Measurements from ENCODE around the gene TIMM17A.

TIMM17A gene

DNA sequence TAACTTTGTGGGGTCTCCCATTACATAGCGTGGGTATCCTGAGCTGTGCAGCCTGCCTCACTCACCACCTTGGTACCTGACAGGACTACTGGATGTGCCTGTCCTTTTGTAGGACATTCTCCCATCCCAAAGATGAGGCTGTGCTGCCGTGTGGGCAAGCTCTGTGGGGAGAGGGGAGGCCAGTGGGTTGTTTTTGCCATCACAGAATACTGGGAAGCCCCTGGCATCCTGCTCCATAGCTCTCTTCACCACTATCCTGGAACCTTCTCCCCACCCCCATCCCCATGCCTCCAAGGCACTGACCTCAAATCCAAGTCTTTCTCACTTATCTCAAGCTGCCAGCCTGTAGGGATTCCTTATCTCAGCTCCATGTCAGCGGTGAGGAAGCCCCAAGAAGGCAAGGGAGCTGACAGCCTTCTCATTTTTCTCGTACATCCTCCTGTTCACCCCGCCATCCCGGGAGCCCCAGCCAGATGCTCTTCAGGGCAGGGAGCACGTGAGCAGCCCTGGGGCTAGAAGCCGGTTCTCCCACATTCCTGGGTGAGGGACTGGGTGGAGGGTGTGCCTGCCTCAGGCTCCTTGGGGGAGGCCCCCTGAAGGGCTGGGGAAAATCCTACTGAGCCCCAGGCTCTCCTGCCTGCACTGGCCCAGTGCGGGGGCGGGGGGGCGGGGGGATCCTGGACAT, 52.6 kb downstream of the TIMM17A start:
- Histone ChIP-seq H3K9me3 (ENCODE audit: control insufficient read depth, low read length) (no peaks in the 10 kb centered on the region), H3K4me1 (ENCODE audit: control insufficient read depth, insufficient read depth, low read length, poor library complexity, severe bottlenecking) (peaks cover 41% of the 10 kb centered on the region), H3K36me3 (ENCODE audit: control insufficient read depth, insufficient read depth, low read length) (peaks cover 38% of the 10 kb centered on the region), H3K4me3 (ENCODE audit: extremely low read depth, insufficient read depth, low read length, poor library complexity, severe bottlenecking) (no peak overlapping the region), H3K27ac (ENCODE audit: low read depth, low read length, severe bottlenecking) (peak overlapping the region; percentile 23)
- WGBS, 2 experiments (ENCODE audit: insufficient coverage in 2 of 2), result 65 to 67% methylated on average over 4 to 8 of the region's 11 CpGs

GRCh38 chr1:202009326-202010179, 54.2 kb downstream of the TIMM17A start:
- no peak overlapping the region for H3K4me3 ChIP-seq (ENCODE audit: extremely low read depth, insufficient read depth, low read length, poor library complexity, severe bottlenecking)
- H3K27ac ChIP-seq (ENCODE audit: low read depth, low read length, severe bottlenecking), result no peak overlapping the region
- WGBS, 2 experiments (ENCODE audit: insufficient coverage in 2 of 2), result 20 to 21% methylated on average over 8 to 9 of the region's 11 CpGs
- peaks cover 38% of the 10 kb centered on the region for H3K4me1 ChIP-seq (ENCODE audit: control insufficient read depth, insufficient read depth, low read length, poor library complexity, severe bottlenecking)
- H3K36me3 ChIP-seq (ENCODE audit: control insufficient read depth, insufficient read depth, low read length), result peaks cover 23% of the 10 kb centered on the region
- no peaks in the 10 kb centered on the region for H3K9me3 ChIP-seq (ENCODE audit: control insufficient read depth, low read length)

GRCh38 chr1:202010180-202011015, 55.1 kb downstream of the TIMM17A start, which contains the start of gene ELF3:
Gene ELF3, plus strand, starts transcription at chr1:202010587. Its CDS starts 550 bp downstream, at chr1:202011137.
- 19 to 20% methylated on average over 20 to 22 of the region's 24 CpGs for WGBS, 2 experiments (ENCODE audit: insufficient coverage in 2 of 2)
- peaks cover 32% of the 10 kb centered on the region for H3K4me1 ChIP-seq (ENCODE audit: control insufficient read depth, insufficient read depth, low read length, poor library complexity, severe bottlenecking)
- no peak within 1 kb of the TSS for H3K27ac ChIP-seq (ENCODE audit: low read depth, low read length, severe bottlenecking)
- H3K9me3 ChIP-seq (ENCODE audit: control insufficient read depth, low read length), result no peaks in the 10 kb centered on the region
- no peak within 1 kb of the TSS for H3K4me3 ChIP-seq (ENCODE audit: extremely low read depth, insufficient read depth, low read length, poor library complexity, severe bottlenecking)
- H3K36me3 ChIP-seq (ENCODE audit: control insufficient read depth, insufficient read depth, low read length), result peaks cover 16% of the 10 kb centered on the region

DNA sequence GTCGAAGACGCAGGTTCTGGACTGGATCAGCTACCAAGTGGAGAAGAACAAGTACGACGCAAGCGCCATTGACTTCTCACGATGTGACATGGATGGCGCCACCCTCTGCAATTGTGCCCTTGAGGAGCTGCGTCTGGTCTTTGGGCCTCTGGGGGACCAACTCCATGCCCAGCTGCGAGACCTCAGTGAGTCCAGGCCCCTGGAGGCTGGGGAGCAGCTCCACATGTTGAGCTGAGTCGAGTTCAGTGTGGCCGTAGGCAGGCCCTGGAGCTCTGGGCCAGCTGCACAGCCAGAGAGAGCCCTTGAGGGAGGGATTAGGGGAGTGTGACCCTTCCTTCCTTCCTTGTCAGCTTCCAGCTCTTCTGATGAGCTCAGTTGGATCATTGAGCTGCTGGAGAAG, 56.7 kb downstream of the TIMM17A start:
- 96 to 98% methylated on average over 10 to 11 of the region's 11 CpGs for WGBS, 2 experiments (ENCODE audit: insufficient coverage in 2 of 2)
- peaks cover 25% of the 10 kb centered on the region for H3K4me1 ChIP-seq (ENCODE audit: control insufficient read depth, insufficient read depth, low read length, poor library complexity, severe bottlenecking)
- H3K36me3 ChIP-seq (ENCODE audit: control insufficient read depth, insufficient read depth, low read length), result peaks cover under 1% of the 10 kb centered on the region
- no peak overlapping the region for H3K27ac ChIP-seq (ENCODE audit: low read depth, low read length, severe bottlenecking)
- H3K9me3 ChIP-seq (ENCODE audit: control insufficient read depth, low read length), result no peaks in the 10 kb centered on the region
- H3K4me3 ChIP-seq (ENCODE audit: extremely low read depth, insufficient read depth, low read length, poor library complexity, severe bottlenecking), result no peak overlapping the region

- no peak overlapping the region for H3K27ac ChIP-seq (ENCODE audit: low read depth, low read length, severe bottlenecking)
- H3K9me3 ChIP-seq (ENCODE audit: control insufficient read depth, low read length), result no peaks in the 10 kb centered on the region
- H3K4me1 ChIP-seq (ENCODE audit: control insufficient read depth, insufficient read depth, low read length, poor library complexity, severe bottlenecking), result peaks cover 18% of the 10 kb centered on the region
- no peaks in the 10 kb centered on the region for H3K36me3 ChIP-seq (ENCODE audit: control insufficient read depth, insufficient read depth, low read length)
- no peak overlapping the region for H3K4me3 ChIP-seq (ENCODE audit: extremely low read depth, insufficient read depth, low read length, poor library complexity, severe bottlenecking)
- WGBS, 2 experiments (ENCODE audit: insufficient coverage in 2 of 2), result 89 to 93% methylated on average over 32 of the region's 35 CpGs
Observed at GRCh38 chr1:202012544-202013478, 57.5 kb downstream of the TIMM17A start.

DNA sequence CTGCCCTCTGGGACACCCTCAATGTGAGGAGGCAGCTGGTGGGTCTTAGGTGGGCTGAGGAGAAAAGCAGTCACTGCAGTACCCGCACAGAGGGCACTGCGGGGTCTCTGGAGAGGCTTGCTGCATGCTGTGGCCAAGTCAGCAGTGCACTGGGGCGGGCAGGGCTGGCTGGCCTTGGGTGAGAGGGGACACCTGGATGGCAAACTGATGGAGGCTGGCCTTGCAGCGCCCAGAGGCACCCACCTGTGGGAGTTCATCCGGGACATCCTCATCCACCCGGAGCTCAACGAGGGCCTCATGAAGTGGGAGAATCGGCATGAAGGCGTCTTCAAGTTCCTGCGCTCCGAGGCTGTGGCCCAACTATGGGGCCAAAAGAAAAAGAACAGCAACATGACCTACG, 58.3 kb downstream of the TIMM17A start:
- H3K4me1 ChIP-seq (ENCODE audit: control insufficient read depth, insufficient read depth, low read length, poor library complexity, severe bottlenecking), result peaks cover 13% of the 10 kb centered on the region
- no peak overlapping the region for H3K4me3 ChIP-seq (ENCODE audit: extremely low read depth, insufficient read depth, low read length, poor library complexity, severe bottlenecking)
- no peaks in the 10 kb centered on the region for H3K36me3 ChIP-seq (ENCODE audit: control insufficient read depth, insufficient read depth, low read length)
- H3K9me3 ChIP-seq (ENCODE audit: control insufficient read depth, low read length), result no peaks in the 10 kb centered on the region
- 94 to 96% methylated on average over 10 to 12 of the region's 12 CpGs for WGBS, 2 experiments (ENCODE audit: insufficient coverage in 2 of 2)
- no peak overlapping the region for H3K27ac ChIP-seq (ENCODE audit: low read depth, low read length, severe bottlenecking)

GRCh38 chr1:202014060-202014459, 58.8 kb downstream of the TIMM17A start:
- peaks cover 18% of the 10 kb centered on the region for H3K4me1 ChIP-seq (ENCODE audit: control insufficient read depth, insufficient read depth, low read length, poor library complexity, severe bottlenecking)
- WGBS, 2 experiments (ENCODE audit: insufficient coverage in 2 of 2), result 94% methylated on average over 5 of the region's 6 CpGs
- H3K9me3 ChIP-seq (ENCODE audit: control insufficient read depth, low read length), result no peaks in the 10 kb centered on the region
- no peaks in the 10 kb centered on the region for H3K36me3 ChIP-seq (ENCODE audit: control insufficient read depth, insufficient read depth, low read length)
- H3K4me3 ChIP-seq (ENCODE audit: extremely low read depth, insufficient read depth, low read length, poor library complexity, severe bottlenecking), result no peak overlapping the region
- H3K27ac ChIP-seq (ENCODE audit: low read depth, low read length, severe bottlenecking), result no peak overlapping the region

- H3K4me3 ChIP-seq (ENCODE audit: extremely low read depth, insufficient read depth, low read length, poor library complexity, severe bottlenecking), result no peak overlapping the region
- H3K4me1 ChIP-seq (ENCODE audit: control insufficient read depth, insufficient read depth, low read length, poor library complexity, severe bottlenecking), result peaks cover 15% of the 10 kb centered on the region
- no peaks in the 10 kb centered on the region for H3K36me3 ChIP-seq (ENCODE audit: control insufficient read depth, insufficient read depth, low read length)
- 95 to 96% methylated on average over 11 to 14 of the region's 17 CpGs for WGBS, 2 experiments (ENCODE audit: insufficient coverage in 2 of 2)
- H3K27ac ChIP-seq (ENCODE audit: low read depth, low read length, severe bottlenecking), result no peak overlapping the region
- H3K9me3 ChIP-seq (ENCODE audit: control insufficient read depth, low read length), result no peaks in the 10 kb centered on the region
Observed at GRCh38 chr1:202014915-202015661, 59.8 kb downstream of the TIMM17A start.

DNA sequence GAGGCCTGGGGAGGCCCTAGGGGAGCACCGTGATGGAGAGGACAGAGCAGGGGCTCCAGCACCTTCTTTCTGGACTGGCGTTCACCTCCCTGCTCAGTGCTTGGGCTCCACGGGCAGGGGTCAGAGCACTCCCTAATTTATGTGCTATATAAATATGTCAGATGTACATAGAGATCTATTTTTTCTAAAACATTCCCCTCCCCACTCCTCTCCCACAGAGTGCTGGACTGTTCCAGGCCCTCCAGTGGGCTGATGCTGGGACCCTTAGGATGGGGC, 60.3 kb downstream of the TIMM17A start:
- Histone ChIP-seq H3K4me1 (ENCODE audit: control insufficient read depth, insufficient read depth, low read length, poor library complexity, severe bottlenecking) (peaks cover 10% of the 10 kb centered on the region), H3K27ac (ENCODE audit: low read depth, low read length, severe bottlenecking) (no peak overlapping the region), H3K4me3 (ENCODE audit: extremely low read depth, insufficient read depth, low read length, poor library complexity, severe bottlenecking) (no peak overlapping the region), H3K9me3 (ENCODE audit: control insufficient read depth, low read length) (no peaks in the 10 kb centered on the region), H3K36me3 (ENCODE audit: control insufficient read depth, insufficient read depth, low read length) (no peaks in the 10 kb centered on the region)
- WGBS, 2 experiments (ENCODE audit: insufficient coverage in 2 of 2), result 100% methylated on average over 1 of the region's 3 CpGs

Measured in mesodermal cell (in vitro differentiated cells).